GM19468 (cell line): ENCODE results near the gene TNNT1.
"Not testable (repeated sequence)": the region's sequence is repeated elsewhere in the genome, so short reads cannot be mapped to it uniquely, and the experiment has no call there.

ENCODE experiments used
- ATAC-seq: cut with Tn5 transposase; IDR thresholded peaks from one replicate; pipeline ENCODE4 v1.9.1; 2021; ENCODE audit warnings: mild to moderate bottlenecking, moderate library complexity, moderate number of reproducible peaks; ENCODE audit not compliant: unreplicated experiment; ENCODE audit errors: extremely low read depth

Gene TNNT1

GRCh38 chr19:55172318-55172717 lies 23.3 kb upstream of the TNNT1 start:
- not testable (repeated sequence) for ATAC-seq

- ATAC-seq = no peak
Measured at GRCh38 chr19:55171440-55171839, 22.4 kb upstream of the TNNT1 start.

GRCh38 chr19:55169136-55169535 lies 20.1 kb upstream of the TNNT1 start:
- no peak for ATAC-seq

- ATAC-seq = no peak
Measured at GRCh38 chr19:55166530-55167268, 17.7 kb upstream of the TNNT1 start, which contains the start of gene DNAAF3. Gene DNAAF3, minus strand, starts transcription at chr19:55166613. Its CDS starts 200 bp downstream, at chr19:55166413.

- no peak for ATAC-seq
Measured at GRCh38 chr19:55165952-55166529, 17.0 kb upstream of the TNNT1 start.

- ATAC-seq = no peak
Measured at GRCh38 chr19:55161571-55162322, 12.7 kb upstream of the TNNT1 start.

GRCh38 chr19:55160986-55161365 lies 12.0 kb upstream of the TNNT1 start:
- no peak for ATAC-seq

- ATAC-seq = no peak
Measured at GRCh38 chr19:55160128-55160985, 11.4 kb upstream of the TNNT1 start.

- ATAC-seq = no peak
Measured at GRCh38 chr19:55158848-55159749, 10.1 kb upstream of the TNNT1 start.

GRCh38 chr19:55158423-55158822 lies 9.4 kb upstream of the TNNT1 start:
- ATAC-seq = no peak

GRCh38 chr19:55157064-55157908 lies 8.3 kb upstream of the TNNT1 start, which contains the start of gene TNNI3:
Gene TNNI3, minus strand, starts transcription at chr19:55157732. Its CDS starts 143 bp downstream, at chr19:55157589.
- no peak for ATAC-seq

- no peak for ATAC-seq
Measured at GRCh38 chr19:55156202-55157063, 7.4 kb upstream of the TNNT1 start.

GRCh38 chr19:55155784-55156183 lies 6.8 kb upstream of the TNNT1 start:
- ATAC-seq = not testable (repeated sequence)

- ATAC-seq = no peak
Measured at GRCh38 chr19:55153652-55154264, 4.8 kb upstream of the TNNT1 start.

GRCh38 chr19:55152017-55152416 lies 3.0 kb upstream of the TNNT1 start:
- no peak for ATAC-seq

- ATAC-seq = no peak
Measured at GRCh38 chr19:55147545-55148251, 1.3 kb downstream of the TNNT1 start.
